ENCODE measurements around the gene ALOXE3.
"Not testable (repeated sequence)": the region's sequence is repeated elsewhere in the genome, so short reads cannot be mapped to it uniquely, and the experiment has no call there.

Gene ALOXE3

DNA sequence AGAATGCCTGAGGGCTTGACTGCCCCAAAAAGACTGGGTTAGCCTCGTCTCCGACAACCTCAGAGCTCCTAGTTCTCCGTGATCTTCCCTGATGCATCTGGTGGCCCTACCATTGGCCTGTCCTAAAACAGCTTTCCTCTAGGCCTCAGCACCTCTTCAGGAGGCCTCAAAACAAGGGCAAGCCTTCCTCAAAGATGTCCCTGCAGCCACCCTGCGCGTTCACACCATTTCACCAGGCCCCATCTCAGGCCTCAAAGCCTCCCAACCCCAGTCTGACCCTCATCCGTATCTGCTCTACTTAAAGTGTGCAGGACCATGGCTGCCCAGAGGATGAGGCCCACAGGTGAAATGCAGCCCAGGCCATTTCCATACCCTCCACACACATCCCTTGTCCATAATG lies 7.4 kb downstream of the ALOXE3 start:
- H3K4me3 ChIP-seq (ENCODE audit: low read depth, low read length): no peak overlapping the region
- TF ChIP-seq, protein P1, sequence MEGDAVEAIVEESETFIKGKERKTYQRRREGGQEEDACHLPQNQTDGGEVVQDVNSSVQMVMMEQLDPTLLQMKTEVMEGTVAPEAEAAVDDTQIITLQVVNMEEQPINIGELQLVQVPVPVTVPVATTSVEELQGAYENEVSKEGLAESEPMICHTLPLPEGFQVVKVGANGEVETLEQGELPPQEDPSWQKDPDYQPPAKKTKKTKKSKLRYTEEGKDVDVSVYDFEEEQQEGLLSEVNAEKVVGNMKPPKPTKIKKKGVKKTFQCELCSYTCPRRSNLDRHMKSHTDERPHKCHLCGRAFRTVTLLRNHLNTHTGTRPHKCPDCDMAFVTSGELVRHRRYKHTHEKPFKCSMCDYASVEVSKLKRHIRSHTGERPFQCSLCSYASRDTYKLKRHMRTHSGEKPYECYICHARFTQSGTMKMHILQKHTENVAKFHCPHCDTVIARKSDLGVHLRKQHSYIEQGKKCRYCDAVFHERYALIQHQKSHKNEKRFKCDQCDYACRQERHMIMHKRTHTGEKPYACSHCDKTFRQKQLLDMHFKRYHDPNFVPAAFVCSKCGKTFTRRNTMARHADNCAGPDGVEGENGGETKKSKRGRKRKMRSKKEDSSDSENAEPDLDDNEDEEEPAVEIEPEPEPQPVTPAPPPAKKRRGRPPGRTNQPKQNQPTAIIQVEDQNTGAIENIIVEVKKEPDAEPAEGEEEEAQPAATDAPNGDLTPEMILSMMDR (IDR thresholded peaks at IDR 0.05; ENCODE audit: low read depth, low read length): no peak
- no peak for DNase-seq (ENCODE audit: low read depth, low spot score)
- in situ Hi-C loops (cut with HindIII; ENCODE audit: low sequenced_read_pairs): loop anchor here (10.0 kb wide), 1 partner anchor 56 kb away; no protein-coding TSS in a partner anchor

DNA sequence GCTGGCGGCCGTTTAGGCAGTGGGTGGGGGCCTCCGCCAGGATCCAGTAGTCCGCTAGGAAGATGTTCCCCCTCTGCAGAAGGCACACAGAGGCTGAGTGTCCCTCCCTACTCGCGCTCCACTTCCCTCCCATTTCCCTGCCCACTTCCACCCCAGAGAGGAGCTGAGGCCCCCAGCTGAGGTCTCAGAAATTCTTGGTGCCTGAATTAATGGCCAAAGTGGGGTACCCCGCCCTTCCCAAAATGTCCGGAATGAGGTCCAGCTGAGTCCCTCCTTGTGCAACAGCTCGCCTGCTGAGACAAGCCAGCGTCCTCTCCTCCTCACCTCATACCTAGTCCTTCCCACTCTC lies 7.9 kb downstream of the ALOXE3 start:
- DNase-seq (ENCODE audit: low read depth, low spot score): no peak
- in situ Hi-C loops (cut with HindIII; ENCODE audit: low sequenced_read_pairs): loop anchor here (10.0 kb wide), 1 partner anchor 56 kb away; no protein-coding TSS in a partner anchor
- TF ChIP-seq, protein P1 (IDR thresholded peaks at IDR 0.05; ENCODE audit: low read depth, low read length): no peak
- H3K4me3 ChIP-seq (ENCODE audit: low read depth, low read length): no peak overlapping the region

DNA sequence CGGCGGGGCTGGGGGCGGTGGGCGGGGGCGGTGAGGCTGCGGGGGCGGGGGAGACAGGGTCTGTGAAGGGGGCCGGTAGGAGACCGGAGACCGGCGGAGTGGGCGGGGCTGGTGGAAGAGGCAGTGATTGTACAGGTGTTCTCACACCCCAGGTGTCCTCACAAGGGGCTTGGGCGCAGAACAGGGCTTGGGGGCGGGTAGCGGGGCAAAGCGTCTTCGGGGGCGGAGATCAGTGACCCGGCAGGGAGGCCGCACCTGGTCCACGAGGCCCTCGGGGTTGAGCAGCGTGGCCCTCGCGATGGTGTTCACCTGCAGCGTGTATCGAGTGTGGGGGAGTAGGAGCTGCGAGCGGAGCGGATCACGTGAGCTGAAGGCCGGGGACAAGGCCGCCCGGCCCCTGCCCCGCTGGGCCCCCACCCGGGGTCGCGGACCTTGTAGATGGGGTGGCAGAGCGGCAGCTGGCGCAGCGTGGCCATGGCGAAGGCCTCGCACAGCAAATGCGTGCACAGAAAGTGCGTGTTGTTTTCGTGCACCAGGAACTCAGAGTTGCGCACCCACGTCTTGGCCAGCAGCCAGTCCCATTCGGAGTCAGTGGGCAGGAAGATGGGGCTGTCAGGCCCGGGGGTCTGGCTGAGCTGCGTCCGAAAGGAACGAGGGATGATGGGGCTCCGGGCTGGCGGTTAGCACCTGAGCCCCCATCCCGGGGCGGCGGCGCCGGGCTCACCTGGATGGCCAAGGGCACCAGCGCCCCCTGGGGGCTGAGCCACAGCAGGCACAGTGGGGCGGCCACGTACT lies 8.5 kb downstream of the ALOXE3 start:
- H3K4me3 ChIP-seq (ENCODE audit: low read depth, low read length): no peak overlapping the region
- in situ Hi-C loops (cut with HindIII; ENCODE audit: low sequenced_read_pairs): loop anchor here (10.0 kb wide), 1 partner anchor 55 kb away; no protein-coding TSS in a partner anchor
- DNase-seq (ENCODE audit: low read depth, low spot score): no peak
- TF ChIP-seq, protein P1 (IDR thresholded peaks at IDR 0.05; ENCODE audit: low read depth, low read length): peak; percentile 78

DNA sequence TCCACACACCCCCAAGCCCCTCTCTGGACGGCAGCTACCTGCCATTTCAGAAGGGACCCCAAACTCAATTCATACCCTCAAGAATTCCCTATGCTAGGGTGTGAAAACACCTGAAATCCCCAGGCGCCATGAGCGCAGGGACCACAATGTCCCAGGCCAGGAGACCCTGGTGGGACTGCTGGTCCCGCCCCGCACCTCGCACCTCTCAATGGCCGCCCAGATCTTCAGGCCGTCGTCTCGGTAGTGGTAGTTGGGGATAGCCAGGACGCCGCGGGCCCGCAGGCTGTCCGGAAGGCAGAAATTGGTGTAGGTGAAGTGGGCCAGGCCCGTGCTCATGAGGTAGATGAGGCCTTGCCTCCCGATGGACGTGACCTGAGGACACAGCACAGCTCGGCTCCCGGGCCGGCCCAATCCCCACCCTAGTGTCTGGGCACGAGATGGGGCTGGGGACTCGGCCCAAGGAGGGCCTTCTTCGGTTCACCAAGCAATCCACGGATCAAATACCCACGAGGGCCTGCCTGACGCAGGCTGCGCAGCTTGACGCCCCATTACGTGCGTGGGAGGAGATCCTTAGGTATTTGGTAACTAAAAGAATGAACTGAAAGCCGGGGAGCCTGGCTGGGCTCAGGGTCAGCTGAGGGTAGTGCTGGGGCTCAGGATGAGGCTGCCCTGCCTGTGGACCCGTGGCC lies 9.2 kb downstream of the ALOXE3 start:
- TF ChIP-seq, protein P1 (IDR thresholded peaks at IDR 0.05; ENCODE audit: low read depth, low read length): no peak
- no peak for DNase-seq (ENCODE audit: low read depth, low spot score)
- no peak overlapping the region for H3K4me3 ChIP-seq (ENCODE audit: low read depth, low read length)
- in situ Hi-C loops (cut with HindIII; ENCODE audit: low sequenced_read_pairs): no loop called here

DNA sequence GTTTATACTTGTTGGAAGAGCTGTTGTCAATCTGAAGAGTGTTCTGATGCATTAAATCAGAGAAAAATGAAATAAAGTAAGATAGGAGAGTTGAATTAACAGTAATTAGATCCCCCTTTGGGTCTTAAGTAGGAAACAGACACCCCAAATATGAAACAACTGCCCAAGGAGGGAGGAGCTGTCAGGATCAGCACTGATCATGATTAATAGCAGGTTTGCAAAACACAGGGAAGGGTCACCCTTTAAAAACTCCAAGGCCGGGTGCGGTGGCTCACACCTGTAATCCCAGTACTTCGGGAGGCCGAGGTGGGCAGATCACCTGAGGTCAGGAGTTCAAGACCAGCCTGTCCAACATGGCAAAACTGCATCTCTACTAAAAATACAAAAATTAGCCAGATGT lies 11.3 kb downstream of the ALOXE3 start:
- H3K4me3 ChIP-seq (ENCODE audit: low read depth, low read length); in situ Hi-C loops (cut with HindIII; ENCODE audit: low sequenced_read_pairs); DNase-seq (ENCODE audit: low read depth, low spot score): not testable (repeated sequence)

DNA sequence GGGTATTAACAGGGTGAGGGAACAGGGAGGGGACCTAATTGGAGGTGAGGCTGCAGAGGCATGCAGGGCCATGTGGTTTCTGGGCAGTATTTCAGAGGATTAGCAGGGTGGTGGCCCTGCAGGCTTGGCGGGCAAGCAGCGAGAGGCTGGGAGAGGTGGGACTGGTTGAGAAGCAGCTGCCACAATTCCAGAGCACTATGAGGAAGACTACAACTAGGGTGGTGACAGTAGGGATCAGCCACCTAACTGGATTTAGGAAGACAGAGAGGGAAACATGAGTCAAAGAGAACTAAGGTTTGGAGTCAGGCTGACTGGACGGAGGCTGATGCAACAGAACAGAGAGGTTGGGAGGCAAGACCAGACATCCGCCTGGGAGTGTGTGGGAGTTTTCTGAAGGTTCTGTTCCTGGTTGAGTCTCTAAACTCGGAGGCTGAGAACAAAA lies 12.3 kb downstream of the ALOXE3 start:
- TF ChIP-seq, protein P1 (IDR thresholded peaks at IDR 0.05; ENCODE audit: low read depth, low read length): no peak
- DNase-seq (ENCODE audit: low read depth, low spot score): no peak
- in situ Hi-C loops (cut with HindIII; ENCODE audit: low sequenced_read_pairs): no loop called here
- H3K4me3 ChIP-seq (ENCODE audit: low read depth, low read length): no peak overlapping the region

DNA sequence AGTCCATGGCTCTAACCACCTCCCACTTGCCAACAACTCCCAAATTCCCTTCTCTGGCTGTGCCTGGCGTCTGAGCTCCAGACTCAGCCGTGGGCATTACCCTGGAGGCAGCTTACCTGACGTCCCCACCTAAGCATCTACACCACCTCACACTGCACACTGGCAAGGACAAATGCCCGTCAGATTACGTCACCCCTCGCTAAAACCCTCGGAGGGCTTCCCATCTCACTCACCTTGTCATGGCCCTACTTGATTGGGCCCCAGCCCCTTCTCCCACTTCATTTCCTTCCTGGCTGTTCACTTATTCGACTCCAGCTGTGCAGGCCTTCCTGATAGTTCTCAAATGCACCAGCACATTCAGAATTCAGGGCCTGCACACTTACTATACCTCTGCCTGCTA lies 13.4 kb downstream of the ALOXE3 start:
- TF ChIP-seq, protein P1 (IDR thresholded peaks at IDR 0.05; ENCODE audit: low read depth, low read length): no peak

More for the DNA sequence above, 13.4 kb downstream of the ALOXE3 start:
- no peak for DNase-seq (ENCODE audit: low read depth, low spot score)
- H3K4me3 ChIP-seq (ENCODE audit: low read depth, low read length): no peak overlapping the region
- in situ Hi-C loops (cut with HindIII; ENCODE audit: low sequenced_read_pairs): no loop called here

Measured in astrocyte of the spinal cord (primary cell).